Activated T-helper 1 cell treated with Interleukin-2 at 50 U/mL for 16 hours (primary cell): Measurements from ENCODE around the gene RPRD1B.

Source experiments
- DNase-seq: peaks from one replicate; pipeline ENCODE4 v3.0.0-alpha.2; 2020; ENCODE audit warnings: low read depth

The RPRD1B gene

GRCh38 chr20:38136421-38137245, 103.1 kb downstream of the RPRD1B start:
- DNase-seq: no peak

- no peak for DNase-seq
Measured at GRCh38 chr20:38137441-38138037, 104.0 kb downstream of the RPRD1B start.

- DNase-seq: no peak
Measured at GRCh38 chr20:38138086-38138778, 104.7 kb downstream of the RPRD1B start.

DNA sequence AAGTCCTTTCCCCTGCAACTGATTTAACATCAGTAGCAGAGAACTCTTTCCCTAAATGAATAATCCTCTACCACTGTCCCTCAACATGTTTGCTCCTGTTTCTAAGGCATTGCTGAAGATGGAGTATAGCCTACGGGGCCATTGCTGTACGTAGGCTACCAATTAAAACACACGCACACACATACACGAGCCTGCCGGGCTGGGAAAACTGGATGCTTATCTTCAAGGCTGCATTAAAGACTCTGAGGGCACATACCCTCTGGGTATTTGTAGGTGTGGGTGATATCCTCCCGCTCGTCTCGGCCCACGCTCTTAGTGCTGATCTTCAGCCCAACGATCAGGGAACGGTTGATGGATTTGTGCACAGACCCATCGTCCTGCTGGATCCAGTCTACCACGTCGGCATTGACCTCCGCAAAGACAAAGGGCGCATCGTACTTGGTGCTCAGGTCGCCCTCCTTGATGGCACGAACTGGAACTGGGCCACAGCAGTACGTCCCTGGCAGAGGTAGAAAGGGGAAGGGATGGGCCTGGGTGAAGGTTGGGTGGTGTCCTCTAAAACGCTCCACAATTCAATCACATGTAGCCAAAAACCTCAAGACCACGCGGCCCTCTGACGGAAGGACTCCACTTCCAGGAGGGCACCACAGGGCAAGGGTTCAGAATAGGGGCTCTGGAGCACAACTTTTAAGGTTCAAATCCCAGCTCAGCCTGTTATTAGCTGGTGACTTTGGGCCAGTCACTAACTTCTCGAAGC, 105.8 kb downstream of the RPRD1B start:
- no peak for DNase-seq

GRCh38 chr20:38139977-38140753, 106.6 kb downstream of the RPRD1B start:
- no peak for DNase-seq

DNA sequence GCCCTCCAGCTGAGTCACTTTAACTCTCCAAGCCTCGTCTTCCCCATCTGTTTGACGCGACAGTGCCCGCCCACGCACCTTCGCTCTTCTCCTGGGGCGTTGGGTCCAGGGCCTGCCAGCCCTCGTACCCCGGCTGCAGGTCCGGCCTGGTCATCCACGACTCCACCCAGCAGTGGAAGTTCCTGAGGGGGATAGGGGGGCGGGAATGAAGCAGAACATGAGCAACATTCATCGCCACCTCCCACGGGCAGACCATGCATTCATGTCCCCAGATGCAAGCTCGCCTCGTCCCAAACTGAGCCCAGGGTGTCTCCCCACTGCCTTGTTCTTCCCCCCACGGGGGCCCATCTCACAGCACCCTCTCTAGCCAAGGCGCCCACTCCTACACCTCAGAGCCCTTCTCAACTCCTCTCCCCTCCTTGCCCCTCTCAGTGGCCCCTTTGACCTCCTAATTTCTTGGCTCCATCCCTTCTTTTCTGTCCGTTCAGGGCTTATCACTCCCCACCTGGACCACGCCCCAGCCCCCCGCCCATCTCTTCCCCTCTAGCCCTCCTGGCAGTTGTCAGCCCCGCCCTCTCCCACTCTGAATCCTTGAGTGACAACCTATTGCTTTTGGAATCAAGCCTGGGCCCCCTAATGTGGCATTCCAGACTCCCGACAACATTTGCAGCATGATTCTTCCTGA, 107.8 kb downstream of the RPRD1B start:
- DNase-seq: no peak
